HG02798 (cell line): Measurements from ENCODE around the gene MGMT.

ENCODE experiments used
- ATAC-seq: cut with Tn5 transposase; IDR thresholded peaks from one replicate; pipeline ENCODE4 v1.9.1; 2021; ENCODE audit warnings: mild to moderate bottlenecking; ENCODE audit not compliant: unreplicated experiment, poor library complexity

The MGMT gene

GRCh38 chr10:129673292-129673691, 206.3 kb downstream of the MGMT start:
- ATAC-seq = no peak

- no peak for ATAC-seq
Measured at GRCh38 chr10:129675027-129675769, 208.2 kb downstream of the MGMT start.

GRCh38 chr10:129676014-129676413, 209.0 kb downstream of the MGMT start:
- no peak for ATAC-seq

- no peak for ATAC-seq
Measured at GRCh38 chr10:129677377-129677927, 210.4 kb downstream of the MGMT start.

- no peak for ATAC-seq
Measured at GRCh38 chr10:129678186-129678585, 211.1 kb downstream of the MGMT start.

GRCh38 chr10:129679207-129679606, 212.2 kb downstream of the MGMT start:
- ATAC-seq = no peak

- no peak for ATAC-seq
Measured at GRCh38 chr10:129680661-129681344, 213.8 kb downstream of the MGMT start.

GRCh38 chr10:129681856-129682255, 214.8 kb downstream of the MGMT start:
- no peak for ATAC-seq

- ATAC-seq = no peak
Measured at GRCh38 chr10:129683519-129683918, 216.5 kb downstream of the MGMT start.

GRCh38 chr10:129683920-129684319, 216.9 kb downstream of the MGMT start:
- ATAC-seq = no peak

- ATAC-seq = no peak
Measured at GRCh38 chr10:129685271-129685670, 218.2 kb downstream of the MGMT start.

GRCh38 chr10:129689671-129690071, 222.6 kb downstream of the MGMT start:
- ATAC-seq = no peak

GRCh38 chr10:129690248-129691070, 223.4 kb downstream of the MGMT start:
- no peak for ATAC-seq

GRCh38 chr10:129692695-129693094, 225.7 kb downstream of the MGMT start:
- ATAC-seq = no peak

GRCh38 chr10:129693382-129693781, 226.3 kb downstream of the MGMT start:
- no peak for ATAC-seq

- no peak for ATAC-seq
Measured at GRCh38 chr10:129694184-129694583, 227.1 kb downstream of the MGMT start.

GRCh38 chr10:129694691-129695243, 227.7 kb downstream of the MGMT start:
- no peak for ATAC-seq

GRCh38 chr10:129695671-129696070, 228.6 kb downstream of the MGMT start:
- ATAC-seq = no peak

GRCh38 chr10:129696636-129697035, 229.6 kb downstream of the MGMT start:
- ATAC-seq = no peak

- ATAC-seq = no peak
Measured at GRCh38 chr10:129697463-129698247, 230.6 kb downstream of the MGMT start.
